T-cell (primary cell): Measurements from ENCODE around the gene FNDC1. TPM values are rescaled to one million over a fixed set of nuclear protein-coding genes. Genes with fewer than 3 reads are reported as not detected.

Experiments used
- ATAC-seq, 4 experiments: fragments of 200-7000 bp in 3 of 4; fragments of 150-1000 bp in 1 of 4; cut with Tn5 transposase; replicated peaks in 1 of 4; 1 replicate in 3 of 4; 2 replicates in 1 of 4; pipeline ENCODE4 v1.10.0; 2021; ENCODE audit warnings: moderate library complexity in 3 of 4, mild to moderate bottlenecking in 2 of 4, moderate number of reproducible peaks in 1 of 4
- CTCF ChIA-PET, 2 donors: fragments of 300-600 bp; sonication (Branson Sonifier 250); formaldehyde crosslinking; loops; one replicate each; lab custom pipeline; 2022; ENCODE audit warnings: antibody characterized with exemption in 2 of 2; lab: Charles Lee
- POLR2A ChIA-PET, 2 donors: fragments of 300-600 bp; sonication (Branson Sonifier 250); formaldehyde crosslinking; loops; one replicate each; lab custom pipeline; 2022; ENCODE audit warnings: antibody characterized with exemption in 2 of 2; lab: Charles Lee
- DNase-seq, 35 experiments: peaks; one replicate each; pipeline versions ENCODE4 v3.0.0 to v3.0.0-alpha.2; 2013 to 2023
- H3K27ac ChIP-seq: one replicate; pipeline ENCODE4 v1.5.1; 2013; ENCODE audit warnings: low read length
- H3K27me3 ChIP-seq, 2 experiments: replicated peaks in 1 of 2; 1 replicate in 1 of 2; 2 replicates in 1 of 2; pipeline versions ENCODE4 v1.6.1 to v1.7.0; 2013; ENCODE audit warnings: low read length in 1 of 2, mixed read lengths in 1 of 2; ENCODE audit not compliant: control insufficient read depth in 2 of 2, insufficient read depth in 2 of 2; ENCODE audit errors: extremely low read depth in 1 of 2
- H3K36me3 ChIP-seq, 2 donors: 1 replicate in 1 of 2; 2 replicates in 1 of 2; pipeline versions ENCODE4 v1.6.1 to v1.7.0; 2013; ENCODE audit warnings: low read length in 1 of 2; ENCODE audit not compliant: control insufficient read depth in 2 of 2, insufficient read depth in 1 of 2; ENCODE audit errors: extremely low read depth in 1 of 2
- H3K4me1 ChIP-seq, 2 experiments: 1 replicate in 1 of 2; 2 replicates in 1 of 2; pipeline versions ENCODE4 v1.6.1 to v1.7.0; 2013; ENCODE audit warnings: low read length in 2 of 2, mixed read lengths in 1 of 2; ENCODE audit not compliant: insufficient read depth in 2 of 2, control insufficient read depth in 1 of 2; ENCODE audit errors: extremely low read depth in 1 of 2
- H3K4me3 ChIP-seq, 2 donors: 1 replicate in 1 of 2; 2 replicates in 1 of 2; pipeline versions ENCODE4 v1.5.1 to v1.7.0; 2013; ENCODE audit warnings: mild to moderate bottlenecking in 2 of 2, low read length in 1 of 2, moderate library complexity in 1 of 2; ENCODE audit not compliant: control insufficient read depth in 1 of 2; ENCODE audit errors: extremely low read depth in 1 of 2
- H3K9me3 ChIP-seq: 2 replicates; pipeline ENCODE4 v1.7.0; 2013
- H3K27ac Mint-ChIP-seq, 2 donors: one replicate each; pipeline ENCODE4 v1.8.0; 2020 to 2021; ENCODE audit warnings: mild to moderate bottlenecking in 2 of 2, mixed read lengths in 2 of 2
- H3K27me3 Mint-ChIP-seq, 2 donors: one replicate each; pipeline ENCODE4 v1.8.0; 2021 to 2022; ENCODE audit warnings: mixed read lengths in 2 of 2
- H3K36me3 Mint-ChIP-seq: one replicate; pipeline ENCODE4 v1.8.0; 2021; ENCODE audit warnings: mixed read lengths
- H3K4me1 Mint-ChIP-seq, 3 donors: one replicate each; pipeline ENCODE4 v1.8.0; 2020 to 2022; ENCODE audit warnings: mixed read lengths in 3 of 3, mild to moderate bottlenecking in 1 of 3
- H3K4me3 Mint-ChIP-seq, 3 donors: one replicate each; pipeline ENCODE4 v1.8.0; 2020 to 2022; ENCODE audit warnings: mild to moderate bottlenecking in 3 of 3, mixed read lengths in 3 of 3, moderate library complexity in 3 of 3
- H3K9me3 Mint-ChIP-seq, 3 donors: one replicate each; pipeline ENCODE4 v1.8.0; 2020 to 2022; ENCODE audit warnings: mixed read lengths in 3 of 3
- WGBS: methylation state at CpG from one replicate; pipeline ENCODE4 v1.1.5; 2013; ENCODE audit warnings: missing lambda C conversion rate; ENCODE audit not compliant: insufficient coverage; 5-methylcytosine and 5-hydroxymethylcytosine counted together
- total RNA-seq, 35 experiments: library from RNA in 6 of 35; stranded (reverse) in 6 of 35; fragments of 120-200 nt in 1 of 35; gene quantifications; one replicate each; pipeline versions ENCODE4 v1.2.1 to v1.2.4 and lab custom pipeline; 2013 to 2026

FNDC1 gene
- total RNA-seq, 5 donors from 2014 or later (not counting 1 experiment from before 2014, with no cell fraction given) = 0.03 TPM; not detected in 4

GRCh38 chr6:159132664-159133063, 36.5 kb upstream of the FNDC1 start:
- H3K27ac ChIP-seq = no peak overlapping the region
- peaks cover 0 to 16% of the 10 kb centered on the region in 2 experiments for H3K27me3 ChIP-seq
- no peaks in the 10 kb centered on the region for H3K36me3 ChIP-seq
- H3K9me3 Mint-ChIP-seq = no peaks in the 10 kb centered on the region
- no peaks in the 10 kb centered on the region for H3K27me3 Mint-ChIP-seq
- no peak overlapping the region for H3K27ac Mint-ChIP-seq
- DNase-seq (no peak), ATAC-seq (no peak)
- no peaks in the 10 kb centered on the region for H3K4me1 ChIP-seq
- CTCF ChIA-PET = interaction anchor here in 1 of 2 donors (1.0 to 6.3 kb wide), 3 partner anchors 93 to 160 kb away, joined by 4 to 162 read pairs (median 12); no protein-coding TSS in a partner anchor
- H3K4me3 Mint-ChIP-seq = no peak overlapping the region
- WGBS = 89% methylated on average over 14 of the region's 15 CpGs
- H3K4me3 ChIP-seq = no peak overlapping the region
- POLR2A ChIA-PET = interaction anchor here in 1 of 2 donors (0.6 kb wide), 1 partner anchor 203 kb away, joined by 3 read pairs; no protein-coding TSS in a partner anchor
- no peaks in the 10 kb centered on the region for H3K36me3 Mint-ChIP-seq
- no peaks in the 10 kb centered on the region for H3K9me3 ChIP-seq
- H3K4me1 Mint-ChIP-seq = peaks cover 6 to 7% (median 6%) of the 10 kb centered on the region in 3 donors

GRCh38 chr6:159134701-159135364, 34.4 kb upstream of the FNDC1 start:
- H3K4me1 ChIP-seq = no peaks in the 10 kb centered on the region
- WGBS = 20% methylated on average over 1 of the region's 9 CpGs
- POLR2A ChIA-PET = interaction anchor here in 1 of 2 donors (0.6 to 0.8 kb wide), 3 partner anchors 90 to 126 kb away, joined by 3 to 5 read pairs (median 3); no protein-coding TSS in a partner anchor
- H3K36me3 ChIP-seq = no peaks in the 10 kb centered on the region
- H3K4me3 ChIP-seq = no peak overlapping the region
- Mint-ChIP-seq H3K4me3 (no peak overlapping the region), H3K27ac (no peak overlapping the region), H3K27me3 (peaks cover 0 to 6% of the 10 kb centered on the region in 2 donors), H3K36me3 (no peaks in the 10 kb centered on the region), H3K9me3 (no peaks in the 10 kb centered on the region), H3K4me1 (peaks cover 6 to 7% (median 6%) of the 10 kb centered on the region in 3 donors)
- no peaks in the 10 kb centered on the region for H3K9me3 ChIP-seq
- CTCF ChIA-PET = interaction anchor here (0.6 to 6.3 kb wide), 33 partner anchors 10 to 1860 kb away, joined by 3 to 162 read pairs (median 4); partner anchors contain the start of genes RSPH3 (in 1 of the 2) and TAGAP (in 1 of the 2)
- peak; percentile 85 to 92 (median 88) for ATAC-seq
- peak; percentile 39 to 88 (median 68) for DNase-seq
- H3K27me3 ChIP-seq = peaks cover 0 to 16% of the 10 kb centered on the region in 2 experiments
- H3K27ac ChIP-seq = no peak overlapping the region

- Histone ChIP-seq H3K27me3 (peaks cover 0 to 20% of the 10 kb centered on the region in 2 experiments), H3K4me1 (no peaks in the 10 kb centered on the region), H3K4me3 (no peak overlapping the region), H3K9me3 (no peaks in the 10 kb centered on the region), H3K36me3 (no peaks in the 10 kb centered on the region), H3K27ac (no peak overlapping the region)
- Mint-ChIP-seq H3K9me3 (peaks cover 0 to 2% (median 0%) of the 10 kb centered on the region in 3 donors), H3K27ac (no peak overlapping the region), H3K27me3 (peaks cover 0 to 6% of the 10 kb centered on the region in 2 donors), H3K4me1 (peaks cover 6 to 7% (median 6%) of the 10 kb centered on the region in 3 donors), H3K4me3 (no peak overlapping the region), H3K36me3 (no peaks in the 10 kb centered on the region)
- ATAC-seq = no peak
- ChIA-PET POLR2A (interaction anchor here in 1 of 2 donors (0.6 kb wide), 1 partner anchor 134 kb away, joined by 3 read pairs; no protein-coding TSS in a partner anchor), CTCF (interaction anchor here in 1 of 2 donors (0.6 to 6.3 kb wide), 2 partner anchors 100 to 130 kb away, joined by 3 to 162 read pairs; no protein-coding TSS in a partner anchor)
- WGBS = no CpG with 5 or more reads among the region's 5 CpGs
- no peak for DNase-seq
These were observed 31.5 kb upstream of the FNDC1 start for GRCh38 chr6:159137676-159138075.

GRCh38 chr6:159142531-159142930, 26.7 kb upstream of the FNDC1 start:
- ATAC-seq = no peak
- no peaks in the 10 kb centered on the region for H3K36me3 ChIP-seq
- H3K9me3 Mint-ChIP-seq = peaks cover 0 to 2% (median 0%) of the 10 kb centered on the region in 3 donors
- CTCF ChIA-PET = interaction anchor here (1.1 to 1.4 kb wide), 2 partner anchors 8 to 134 kb away, joined by 3 to 5 read pairs; no protein-coding TSS in a partner anchor
- no peak overlapping the region for H3K4me3 Mint-ChIP-seq
- H3K27me3 Mint-ChIP-seq = peaks cover 12 to 18% of the 10 kb centered on the region in 2 donors
- no CpG with 5 or more reads among the region's 2 CpGs for WGBS
- POLR2A ChIA-PET = no interaction called here
- DNase-seq = no peak
- H3K4me1 ChIP-seq = no peaks in the 10 kb centered on the region
- no peaks in the 10 kb centered on the region for H3K9me3 ChIP-seq
- no peak overlapping the region for H3K27ac Mint-ChIP-seq
- no peaks in the 10 kb centered on the region for H3K4me1 Mint-ChIP-seq
- H3K36me3 Mint-ChIP-seq = no peaks in the 10 kb centered on the region
- H3K27me3 ChIP-seq = peaks cover 0 to 8% of the 10 kb centered on the region in 2 experiments
- no peak overlapping the region for H3K27ac ChIP-seq
- no peak overlapping the region for H3K4me3 ChIP-seq

- H3K4me3 Mint-ChIP-seq = no peak overlapping the region
- no peak overlapping the region for H3K27ac Mint-ChIP-seq
- Histone ChIP-seq H3K27me3 (no peaks in the 10 kb centered on the region), H3K4me1 (no peaks in the 10 kb centered on the region), H3K27ac (no peak overlapping the region), H3K4me3 (no peak overlapping the region), H3K9me3 (no peaks in the 10 kb centered on the region), H3K36me3 (no peaks in the 10 kb centered on the region)
- ChIA-PET CTCF (interaction anchor here in 1 of 2 donors (0.6 kb wide), 1 partner anchor 12 kb away, joined by 3 read pairs; no protein-coding TSS in a partner anchor), POLR2A (no interaction called here)
- WGBS = 42% methylated on average over 2 of the region's 6 CpGs
- no peaks in the 10 kb centered on the region for H3K9me3 Mint-ChIP-seq
- no peak for DNase-seq
- peaks cover 12 to 14% of the 10 kb centered on the region in 2 donors for H3K27me3 Mint-ChIP-seq
- no peaks in the 10 kb centered on the region for H3K36me3 Mint-ChIP-seq
- no peak for ATAC-seq
- H3K4me1 Mint-ChIP-seq = peaks cover 2 to 12% (median 4%) of the 10 kb centered on the region in 3 donors
These were observed 20.6 kb upstream of the FNDC1 start for GRCh38 chr6:159148641-159149040.

GRCh38 chr6:159149641-159150040, 19.6 kb upstream of the FNDC1 start:
- H3K36me3 ChIP-seq = no peaks in the 10 kb centered on the region
- no peak overlapping the region for H3K27ac Mint-ChIP-seq
- DNase-seq (no peak), ATAC-seq (no peak)
- peaks cover 8 to 10% of the 10 kb centered on the region in 2 donors for H3K27me3 Mint-ChIP-seq
- H3K4me3 ChIP-seq = no peak overlapping the region
- POLR2A ChIA-PET = no interaction called here
- H3K4me3 Mint-ChIP-seq = no peak overlapping the region
- 89% methylated on average over 5 of the region's 8 CpGs for WGBS
- CTCF ChIA-PET = interaction anchor here in 1 of 2 donors (1.0 kb wide), 1 partner anchor 9 kb away, joined by 3 read pairs; no protein-coding TSS in a partner anchor
- peaks cover 2 to 12% (median 4%) of the 10 kb centered on the region in 3 donors for H3K4me1 Mint-ChIP-seq
- H3K36me3 Mint-ChIP-seq = no peaks in the 10 kb centered on the region
- no peaks in the 10 kb centered on the region for H3K27me3 ChIP-seq
- no peak overlapping the region for H3K27ac ChIP-seq
- H3K9me3 Mint-ChIP-seq = no peaks in the 10 kb centered on the region
- no peaks in the 10 kb centered on the region for H3K9me3 ChIP-seq
- no peaks in the 10 kb centered on the region for H3K4me1 ChIP-seq
